Adrenal gland (tissue), 12 donors: Measurements from ENCODE around the gene ANKS1B. TPM values are rescaled to one million over a fixed set of nuclear protein-coding genes. Genes with fewer than 3 reads are reported as not detected.

Experiments used
- DNase-seq, 7 donors: peaks; one replicate each; pipeline ENCODE4 v3.0.0-alpha.2; 2019 to 2020
- H3K27ac ChIP-seq, 5 donors: fragments of 200-600 bp; sonication (generic) in 4 of 5; 1 replicate in 3 of 5; 2 replicates in 2 of 5; pipeline versions ENCODE4 v1.5.1 to v1.8.0; 2016 to 2020; ENCODE audit warnings: mild to moderate bottlenecking in 1 of 5
- H3K27me3 ChIP-seq: fragments of 200-600 bp; 2 replicates; pipeline ENCODE4 v1.8.0; 2021
- H3K36me3 ChIP-seq, 2 donors: fragments of 200-600 bp; replicated peaks in 1 of 2; 1 replicate in 1 of 2; 2 replicates in 1 of 2; pipeline versions ENCODE4 v1.5.1 to v1.8.0; 2018 to 2022
- H3K4me1 ChIP-seq, 2 donors: fragments of 200-600 bp; replicated peaks in 1 of 2; 1 replicate in 1 of 2; 2 replicates in 1 of 2; pipeline versions ENCODE4 v1.5.1 to v1.8.0; 2018 to 2021
- H3K4me3 ChIP-seq, 4 donors: fragments of 200-600 bp; sonication (generic) in 3 of 4; one replicate each; pipeline ENCODE4 v1.5.1; 2016 to 2018
- H3K9me3 ChIP-seq, 3 donors: fragments of 200-600 bp; sonication (generic) in 1 of 3; replicated peaks in 1 of 3; 1 replicate in 2 of 3; 2 replicates in 1 of 3; pipeline versions ENCODE4 v1.5.1 to v1.8.0; 2016 to 2021
- POLR2A ChIP-seq, 2 donors: fragments of 450-650 bp; IDR thresholded peaks; one replicate each; pipeline ENCODE4 v1.6.1; 2017; ENCODE audit warnings: antibody characterized with exemption in 2 of 2, mild to moderate bottlenecking in 2 of 2, moderate library complexity in 1 of 2
- WGBS, 4 donors: extraction: QIAGEN DNeasy Blood & Tissue Kit in 2 of 4; methylation state at CpG; one replicate each; pipeline versions ENCODE4 v1.1.5 to v1.1.7; 2013 to 2017; 5-methylcytosine and 5-hydroxymethylcytosine counted together
- intact Hi-C, 2 donors: fragments of 100-400 bp; cut with DNase I; formaldehyde crosslinking; loops; one replicate each; pipeline versions ENCODE4 v1.14.1 to v1.15.0; 2022 to 2023
- polyA plus RNA-seq, 3 donors: library from polyadenylated mRNA; stranded (reverse); fragments of 200-250 nt in 2 of 3; fragments of 350-450 nt in 1 of 3; fragmentation: Illumina TruSeq in 1 of 3; extraction: RNeasy Lipid Tissue Mini Kit (QIAGEN cat#74804) in 1 of 3; gene quantifications; one replicate each; pipeline ENCODE4 v1.2.3, GENCODE V29; 2013 to 2014
- total RNA-seq, 9 donors: library from RNA; depleted of rRNA in 4 of 9; stranded (reverse); fragments of >200 nt in 4 of 9; fragments of 120-200 nt in 1 of 9; fragmentation: NEBNext Ultra II Directional in 1 of 9; extraction: Animal tissue kit (Norgen Biotek cat#: 25700) in 1 of 9; gene quantifications; one replicate each; pipeline versions ENCODE4 v1.1.0 to v1.2.4, GENCODE V29; 2013 to 2023
- TF ChIP-seq, protein P1 (sequence below), 6 experiments: fragments of 450-650 bp in 4 of 6; fragments of 200-600 bp in 2 of 6; sonication (generic) in 1 of 6; IDR thresholded peaks; 1 replicate in 5 of 6; 2 replicates in 1 of 6; pipeline versions ENCODE4 v1.5.1 to v1.8.0; 2016 to 2021; ENCODE audit warnings: antibody characterized with exemption in 6 of 6, mild to moderate bottlenecking in 2 of 6, moderate library complexity in 1 of 6
- donor health status: healthy with polysubstance abuse.
- donor health status: Bipolar disorder and iron deficiency.
- donor health status: DM: yes; HTN: yes; CAD: no.
- donor health status: DM: no; HTN: no; CAD: no.
- donor health status: DM: no; HTN: no; CAD: no.
- donor health status: DM: yes; HTN: yes; CAD: no.

Gene ANKS1B
- total and polyA plus RNA-seq, 12 donors: 1.3 to 28.1 (median 8.0) TPM

DNA sequence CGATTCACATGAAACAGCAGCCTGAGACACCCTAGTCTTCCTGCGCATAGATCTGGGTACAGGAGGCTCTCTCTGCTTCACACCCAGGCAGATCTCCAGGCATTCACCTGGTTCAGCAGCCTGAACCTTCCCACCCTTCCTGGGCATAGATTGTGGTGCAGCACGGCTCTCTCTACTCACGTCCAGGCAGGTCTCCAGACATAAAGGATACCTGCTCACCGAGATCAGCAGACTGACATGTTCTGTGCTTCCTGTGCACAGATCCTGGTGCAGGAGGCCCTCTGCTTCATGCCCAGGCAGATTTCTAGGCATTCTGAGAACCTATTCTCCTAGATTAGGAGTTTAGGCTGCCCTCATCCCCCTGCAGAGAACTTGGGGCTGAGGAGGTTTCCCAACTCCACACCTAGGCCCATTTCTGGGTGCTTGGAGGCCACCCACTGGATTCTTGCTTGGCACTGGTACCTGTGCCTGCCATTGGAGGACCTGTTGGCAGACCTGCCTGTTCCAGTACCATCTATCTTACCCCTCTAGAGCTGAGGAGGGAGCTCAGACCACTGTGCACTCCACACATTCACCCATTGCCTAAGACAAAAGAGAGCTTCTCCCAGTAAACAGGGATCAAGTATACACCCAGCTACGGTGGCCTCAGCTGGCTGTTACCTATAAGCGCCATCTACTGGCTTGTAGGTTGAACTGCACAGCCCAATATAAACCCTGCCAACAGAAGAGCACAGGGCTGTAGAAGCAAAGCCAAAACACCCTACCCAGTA, 365.2 kb downstream of the ANKS1B start:
- Histone ChIP-seq H3K36me3 (no peaks in the 10 kb centered on the region), H3K27ac (no peak overlapping the region), H3K9me3 (no peaks in the 10 kb centered on the region), H3K27me3 (no peaks in the 10 kb centered on the region), H3K4me3 (no peak overlapping the region), H3K4me1 (no peaks in the 10 kb centered on the region)
- 58 to 88% (median 63%) methylated on average over 5 to 7 of the region's 7 CpGs for WGBS, 4 donors
- TF ChIP-seq, protein P1, sequence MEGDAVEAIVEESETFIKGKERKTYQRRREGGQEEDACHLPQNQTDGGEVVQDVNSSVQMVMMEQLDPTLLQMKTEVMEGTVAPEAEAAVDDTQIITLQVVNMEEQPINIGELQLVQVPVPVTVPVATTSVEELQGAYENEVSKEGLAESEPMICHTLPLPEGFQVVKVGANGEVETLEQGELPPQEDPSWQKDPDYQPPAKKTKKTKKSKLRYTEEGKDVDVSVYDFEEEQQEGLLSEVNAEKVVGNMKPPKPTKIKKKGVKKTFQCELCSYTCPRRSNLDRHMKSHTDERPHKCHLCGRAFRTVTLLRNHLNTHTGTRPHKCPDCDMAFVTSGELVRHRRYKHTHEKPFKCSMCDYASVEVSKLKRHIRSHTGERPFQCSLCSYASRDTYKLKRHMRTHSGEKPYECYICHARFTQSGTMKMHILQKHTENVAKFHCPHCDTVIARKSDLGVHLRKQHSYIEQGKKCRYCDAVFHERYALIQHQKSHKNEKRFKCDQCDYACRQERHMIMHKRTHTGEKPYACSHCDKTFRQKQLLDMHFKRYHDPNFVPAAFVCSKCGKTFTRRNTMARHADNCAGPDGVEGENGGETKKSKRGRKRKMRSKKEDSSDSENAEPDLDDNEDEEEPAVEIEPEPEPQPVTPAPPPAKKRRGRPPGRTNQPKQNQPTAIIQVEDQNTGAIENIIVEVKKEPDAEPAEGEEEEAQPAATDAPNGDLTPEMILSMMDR (IDR thresholded peaks at IDR 0.05): peak; percentile 9 to 56 (median 46)
- TF ChIP-seq POLR2A (IDR thresholded peaks at IDR 0.05): no peak
- DNase-seq: peak in 5 of 7 donors; percentile 12 to 39 (median 31)
- intact Hi-C loops: no loop called here

DNA sequence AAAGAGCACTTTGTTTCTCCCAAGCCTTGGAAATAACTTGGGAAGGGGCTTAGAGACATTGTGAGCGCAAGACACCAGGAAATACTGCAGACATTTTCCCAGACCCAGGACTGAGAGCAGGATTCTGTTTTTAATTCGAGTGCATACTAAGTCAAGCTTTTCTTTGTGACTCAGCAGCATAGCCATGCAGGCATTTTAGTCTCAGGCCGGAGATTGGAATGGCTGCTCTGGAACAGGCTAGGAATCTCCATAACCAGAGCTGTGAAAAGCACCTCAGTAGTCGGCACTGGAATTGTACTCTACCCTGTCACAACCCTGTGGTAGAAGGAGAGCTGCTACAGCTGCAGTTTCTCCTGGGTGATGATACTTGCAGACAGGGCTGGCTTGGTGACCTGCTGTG, 366.1 kb downstream of the ANKS1B start:
- Histone ChIP-seq H3K4me1 (no peaks in the 10 kb centered on the region), H3K27me3 (no peaks in the 10 kb centered on the region), H3K36me3 (no peaks in the 10 kb centered on the region), H3K27ac (no peak overlapping the region), H3K9me3 (no peaks in the 10 kb centered on the region), H3K4me3 (no peak overlapping the region)
- no peak for TF ChIP-seq POLR2A (IDR thresholded peaks at IDR 0.05)
- TF ChIP-seq, protein P1 (IDR thresholded peaks at IDR 0.05): no peak
- DNase-seq: no peak
- WGBS, 4 donors: 72 to 90% (median 84%) methylated on average over 4 of the region's 4 CpGs
- intact Hi-C loops: no loop called here

DNA sequence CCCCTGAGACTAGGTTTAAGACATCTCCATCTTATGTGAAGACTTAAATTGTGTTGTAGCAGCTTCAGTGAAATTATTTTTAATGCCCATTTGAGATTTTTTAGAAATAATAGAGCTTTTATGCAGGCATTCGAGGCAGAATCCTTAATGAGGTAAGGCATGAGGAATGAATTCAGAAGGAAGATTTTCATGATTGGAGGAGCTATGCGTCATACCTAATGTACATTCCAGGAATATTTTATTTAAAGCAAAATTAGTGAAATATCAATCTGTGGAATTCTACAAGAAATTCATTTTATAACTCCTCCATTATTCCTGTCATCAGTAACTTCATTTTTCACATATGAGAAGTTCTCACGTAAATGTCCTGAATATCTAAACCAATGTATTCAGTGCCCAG, 373.1 kb downstream of the ANKS1B start:
- Histone ChIP-seq H3K9me3 (no peaks in the 10 kb centered on the region), H3K36me3 (no peaks in the 10 kb centered on the region), H3K27me3 (no peaks in the 10 kb centered on the region), H3K4me3 (no peak overlapping the region), H3K4me1 (no peaks in the 10 kb centered on the region), H3K27ac (no peak overlapping the region)
- no peak for TF ChIP-seq POLR2A (IDR thresholded peaks at IDR 0.05)
- TF ChIP-seq, protein P1 (IDR thresholded peaks at IDR 0.05): no peak
- intact Hi-C loops: no loop called here
- DNase-seq: no peak
- 80 to 91% (median 83%) methylated on average over 3 of the region's 3 CpGs for WGBS, 4 donors

DNA sequence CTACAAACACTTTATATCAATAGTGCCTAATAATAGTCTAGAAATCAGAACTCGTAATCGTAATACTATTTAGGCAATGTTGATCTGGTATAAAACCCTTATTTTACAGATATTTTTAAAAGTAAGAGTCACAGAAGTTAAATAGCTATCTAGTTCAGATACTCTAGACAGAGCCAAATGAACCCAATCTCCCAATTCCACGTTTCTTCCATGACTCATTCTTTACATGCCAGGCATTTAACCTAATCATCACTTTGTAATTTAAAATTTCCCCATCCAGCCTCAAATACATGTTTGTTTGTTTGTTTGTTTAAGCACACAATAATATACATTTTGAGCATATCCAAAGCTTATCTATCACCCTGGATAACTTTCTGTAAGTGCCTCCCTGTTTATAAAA, 373.6 kb downstream of the ANKS1B start:
- Histone ChIP-seq H3K27ac (no peak overlapping the region), H3K4me1 (no peaks in the 10 kb centered on the region), H3K9me3 (no peaks in the 10 kb centered on the region), H3K4me3 (no peak overlapping the region), H3K27me3 (no peaks in the 10 kb centered on the region), H3K36me3 (no peaks in the 10 kb centered on the region)
- DNase-seq: no peak
- TF ChIP-seq, protein P1 (IDR thresholded peaks at IDR 0.05): no peak
- TF ChIP-seq POLR2A (IDR thresholded peaks at IDR 0.05): no peak
- intact Hi-C loops: no loop called here
- WGBS, 4 donors: 62 to 68% (median 66%) methylated on average over 3 of the region's 3 CpGs
